OCI-LY3 (cell line): ENCODE data around the gene RASD1.

Experiments
- EZH2phosphoT487 ChIP-seq: fragments of 200-600 bp; shearing (Covaris generic); IDR thresholded peaks from 2 replicates; pipeline ENCODE4 v1.6.1; 2018; ENCODE audit warnings: antibody characterized with exemption, mixed run types, low read depth
- TF ChIP-seq, protein P1 (sequence below): fragments of 200-600, 300-600 bp; sonication (generic); IDR thresholded peaks from 2 replicates; pipeline ENCODE4 v1.5.1; 2014; ENCODE audit warnings: antibody characterized with exemption, low read length, low read depth

GRCh38 chr17:17448076-17448475, 48.1 kb downstream of the RASD1 start:
- TF ChIP-seq, protein P1, sequence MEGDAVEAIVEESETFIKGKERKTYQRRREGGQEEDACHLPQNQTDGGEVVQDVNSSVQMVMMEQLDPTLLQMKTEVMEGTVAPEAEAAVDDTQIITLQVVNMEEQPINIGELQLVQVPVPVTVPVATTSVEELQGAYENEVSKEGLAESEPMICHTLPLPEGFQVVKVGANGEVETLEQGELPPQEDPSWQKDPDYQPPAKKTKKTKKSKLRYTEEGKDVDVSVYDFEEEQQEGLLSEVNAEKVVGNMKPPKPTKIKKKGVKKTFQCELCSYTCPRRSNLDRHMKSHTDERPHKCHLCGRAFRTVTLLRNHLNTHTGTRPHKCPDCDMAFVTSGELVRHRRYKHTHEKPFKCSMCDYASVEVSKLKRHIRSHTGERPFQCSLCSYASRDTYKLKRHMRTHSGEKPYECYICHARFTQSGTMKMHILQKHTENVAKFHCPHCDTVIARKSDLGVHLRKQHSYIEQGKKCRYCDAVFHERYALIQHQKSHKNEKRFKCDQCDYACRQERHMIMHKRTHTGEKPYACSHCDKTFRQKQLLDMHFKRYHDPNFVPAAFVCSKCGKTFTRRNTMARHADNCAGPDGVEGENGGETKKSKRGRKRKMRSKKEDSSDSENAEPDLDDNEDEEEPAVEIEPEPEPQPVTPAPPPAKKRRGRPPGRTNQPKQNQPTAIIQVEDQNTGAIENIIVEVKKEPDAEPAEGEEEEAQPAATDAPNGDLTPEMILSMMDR: no peak
- no peak for TF ChIP-seq EZH2phosphoT487
